Measurements from ENCODE around the gene ASB8. TPM values are rescaled to one million over a fixed set of nuclear protein-coding genes. Genes with fewer than 3 reads are reported as not detected.

Gene ASB8
- polyA plus RNA-seq, 4 donors: 36.0 to 45.3 (median 38.7) TPM

GRCh38 chr12:48106681-48107613 lies 50.4 kb downstream of the ASB8 start:
- no peak for DNase-seq (ENCODE audit: low read depth in 4 of 4, low spot score in 3 of 4)

GRCh38 chr12:48105867-48106680 lies 51.2 kb downstream of the ASB8 start, which contains the start of gene SENP1:
Gene SENP1 (minus strand): TSS chr12:48106079. CDS start chr12:48101472, 4,607 bp downstream.
- peak; percentile 76 to 84 (median 82) for DNase-seq (ENCODE audit: low read depth in 4 of 4, low spot score in 3 of 4)

- DNase-seq (ENCODE audit: low read depth in 4 of 4, low spot score in 3 of 4): peak in 1 of 4 donors; percentile 9
Observed at GRCh38 chr12:48105321-48105866, 51.9 kb downstream of the ASB8 start.

GRCh38 chr12:48104531-48104930 lies 52.8 kb downstream of the ASB8 start:
- no peak for DNase-seq (ENCODE audit: low read depth in 4 of 4, low spot score in 3 of 4)

Other genes starting within 250 kb of the ASB8 start
- 100 to 1,000 TPM; 126 to 146 (median 133) TPM for gene TMEM106C, start 193.9 kb downstream of the ASB8 start, polyA plus RNA-seq (ENCODE audit: insufficient read length in 4 of 4)
- 10 to 100 TPM; 41.2 to 79.4 (median 51.2) TPM for gene COL2A1, start 153.0 kb downstream of the ASB8 start, polyA plus RNA-seq (ENCODE audit: insufficient read length in 4 of 4)
- 10 to 100 TPM; 23.6 to 33.3 (median 24.9) TPM for gene SENP1, start 51.4 kb downstream of the ASB8 start, polyA plus RNA-seq (ENCODE audit: insufficient read length in 4 of 4)
- gene PFKM, start 38.2 kb downstream of the ASB8 start, polyA plus RNA-seq (ENCODE audit: insufficient read length in 4 of 4): 100 to 1,000 TPM in 2 of 4 donors, 10 to 100 TPM in 2; 76.9 to 124 (median 104) TPM
- gene CCDC184, start 26.1 kb upstream of the ASB8 start, polyA plus RNA-seq (ENCODE audit: insufficient read length in 4 of 4): 1 to 10 TPM in 1 of 4 donors, under 1 TPM in 3; 0.34 to 2.3 (median 0.50) TPM
- gene OR10AD1, start 45.8 kb upstream of the ASB8 start, polyA plus RNA-seq (ENCODE audit: insufficient read length in 4 of 4): under 1 TPM in 3 of 4 donors, not detected in 1; 0.24 to 0.82 (median 0.69) TPM
- 10 to 100 TPM; 21.4 to 29.8 (median 26.6) TPM for gene ZNF641, start 193.4 kb upstream of the ASB8 start, polyA plus RNA-seq (ENCODE audit: insufficient read length in 4 of 4)